Large intestine (tissue), 3 donors: Measurements from ENCODE around the gene PELI1. TPM values are rescaled to one million over a fixed set of nuclear protein-coding genes. Genes with fewer than 3 reads are reported as not detected.

Experiments
- DNase-seq, 2 donors: peaks; one replicate each; pipeline versions ENCODE4 v3.0.0 to v3.0.0-alpha.2; 2013
- H3K27ac ChIP-seq: one replicate; pipeline ENCODE4 v1.5.1; 2013; ENCODE audit warnings: low read length
- H3K27me3 ChIP-seq: 2 replicates; pipeline ENCODE4 v1.6.1; 2013; ENCODE audit warnings: low read length; ENCODE audit not compliant: control insufficient read depth, insufficient read depth
- H3K36me3 ChIP-seq: 2 replicates; pipeline ENCODE4 v1.6.1; 2013; ENCODE audit warnings: low read length; ENCODE audit not compliant: control insufficient read depth, insufficient read depth
- H3K4me1 ChIP-seq: one replicate; pipeline ENCODE4 v1.6.1; 2013; ENCODE audit warnings: low read length; ENCODE audit not compliant: control insufficient read depth, insufficient read depth
- H3K4me3 ChIP-seq: one replicate; pipeline ENCODE4 v1.5.1; 2013; ENCODE audit warnings: low read length
- H3K9me3 ChIP-seq: one replicate; pipeline ENCODE4 v1.6.1; 2013; ENCODE audit warnings: mild to moderate bottlenecking, low read depth, low read length, moderate library complexity; ENCODE audit not compliant: control insufficient read depth
- WGBS: methylation state at CpG from one replicate; pipeline ENCODE4 v1.1.5; 2013; ENCODE audit warnings: low lambda C conversion rate; ENCODE audit not compliant: insufficient coverage; 5-methylcytosine and 5-hydroxymethylcytosine counted together
- polyA plus RNA-seq: library from polyadenylated mRNA; unstranded; fragments of 120-200 nt; gene quantifications from one replicate; pipeline ENCODE4 v1.2.1, GENCODE V29; 2013

PELI1 gene
- polyA plus RNA-seq, 1 donor: 30.6 TPM

DNA sequence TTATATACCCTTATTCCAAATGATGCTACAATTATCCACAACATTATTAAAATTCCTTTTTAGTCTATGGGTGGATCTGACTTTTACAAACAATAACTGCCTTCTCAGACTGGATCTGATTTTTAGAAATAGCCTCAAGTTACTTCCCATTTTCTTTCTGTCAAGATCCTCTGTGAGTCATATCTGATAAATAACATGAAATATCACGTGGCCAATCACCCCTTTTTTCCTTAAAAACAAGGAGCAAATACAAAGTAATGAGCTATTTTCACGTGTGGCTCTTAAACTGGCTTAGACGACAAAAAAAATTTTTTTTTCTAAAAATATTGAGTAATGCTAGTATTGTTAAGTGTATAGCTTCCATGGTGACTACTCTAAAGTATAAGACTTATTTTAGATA, 6.7 kb downstream of the PELI1 start:
- H3K4me1 ChIP-seq: peaks cover 9% of the 10 kb centered on the region
- DNase-seq: no peak
- H3K4me3 ChIP-seq: no peak overlapping the region
- 83% methylated on average over 2 of the region's 3 CpGs for WGBS
- no peak overlapping the region for H3K27ac ChIP-seq
- no peaks in the 10 kb centered on the region for H3K27me3 ChIP-seq
- H3K9me3 ChIP-seq: no peaks in the 10 kb centered on the region
- peaks cover 6% of the 10 kb centered on the region for H3K36me3 ChIP-seq

- Histone ChIP-seq H3K27ac (no peak overlapping the region), H3K9me3 (no peaks in the 10 kb centered on the region), H3K4me1 (peaks cover 2% of the 10 kb centered on the region), H3K27me3 (no peaks in the 10 kb centered on the region), H3K36me3 (peaks cover 6% of the 10 kb centered on the region), H3K4me3 (no peak overlapping the region)
- no peak for DNase-seq
- WGBS: no CpG with 5 or more reads among the region's 1 CpG
Measured at GRCh38 chr2:64135421-64135820, 8.8 kb downstream of the PELI1 start.

GRCh38 chr2:64134813-64135212, 9.4 kb downstream of the PELI1 start:
- Histone ChIP-seq H3K9me3 (no peaks in the 10 kb centered on the region), H3K4me3 (no peak overlapping the region), H3K4me1 (peaks cover 4% of the 10 kb centered on the region), H3K27me3 (no peaks in the 10 kb centered on the region), H3K36me3 (peaks cover 6% of the 10 kb centered on the region), H3K27ac (no peak overlapping the region)
- no peak for DNase-seq

- no peak overlapping the region for H3K27ac ChIP-seq
- DNase-seq: no peak
- H3K4me3 ChIP-seq: no peak overlapping the region
- peaks cover 8% of the 10 kb centered on the region for H3K4me1 ChIP-seq
- H3K36me3 ChIP-seq: peaks cover 6% of the 10 kb centered on the region
- H3K27me3 ChIP-seq: no peaks in the 10 kb centered on the region
- H3K9me3 ChIP-seq: no peaks in the 10 kb centered on the region
Measured at GRCh38 chr2:64133828-64134227, 10.4 kb downstream of the PELI1 start.

DNA sequence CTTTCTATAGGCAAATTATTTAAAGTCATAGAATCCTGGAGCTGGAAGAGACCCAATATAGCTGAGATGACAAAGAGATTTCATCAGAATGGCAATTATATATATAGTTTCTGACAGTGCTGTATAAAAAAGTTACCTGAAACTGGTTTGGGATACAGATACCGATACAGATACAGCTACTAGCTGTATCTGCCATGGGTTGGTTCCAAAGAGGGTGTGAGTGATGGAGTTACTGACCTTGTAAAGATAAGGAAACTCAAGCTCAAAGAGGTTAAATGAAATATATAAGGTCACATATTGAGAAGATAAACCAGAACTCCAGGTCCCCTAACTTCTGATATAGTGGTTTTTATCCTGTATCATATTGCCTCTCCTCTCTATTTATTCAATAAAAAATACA, 10.9 kb downstream of the PELI1 start:
- H3K9me3 ChIP-seq: no peaks in the 10 kb centered on the region
- peaks cover 9% of the 10 kb centered on the region for H3K4me1 ChIP-seq
- WGBS: no CpG with 5 or more reads among the region's 1 CpG
- DNase-seq: no peak
- H3K27ac ChIP-seq: no peak overlapping the region
- peaks cover 5% of the 10 kb centered on the region for H3K36me3 ChIP-seq
- no peaks in the 10 kb centered on the region for H3K27me3 ChIP-seq
- no peak overlapping the region for H3K4me3 ChIP-seq

DNA sequence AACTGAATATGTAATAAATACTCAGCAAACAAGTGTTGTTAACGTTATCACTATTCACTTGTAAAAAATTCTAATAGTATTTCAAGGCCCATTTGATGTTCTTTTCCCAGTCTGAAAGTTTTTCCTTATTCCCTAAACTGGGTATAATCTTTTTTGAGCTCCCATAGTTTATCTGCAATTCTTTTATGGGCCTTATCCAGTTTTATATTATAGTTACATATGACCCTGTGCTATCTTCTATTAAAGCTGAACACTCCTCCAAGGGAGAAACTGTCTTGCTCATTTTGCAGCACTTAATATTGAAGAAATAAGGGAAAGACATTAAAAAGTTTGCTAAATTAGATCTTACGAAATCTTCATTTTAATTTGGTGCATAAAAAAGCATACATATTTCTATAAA, 13.9 kb downstream of the PELI1 start:
- Histone ChIP-seq H3K27ac (no peak overlapping the region), H3K4me3 (no peak overlapping the region), H3K36me3 (no peaks in the 10 kb centered on the region), H3K27me3 (no peaks in the 10 kb centered on the region), H3K4me1 (peaks cover 28% of the 10 kb centered on the region), H3K9me3 (no peaks in the 10 kb centered on the region)
- 100% methylated on average over 1 of the region's 2 CpGs for WGBS
- DNase-seq: no peak

GRCh38 chr2:64128943-64129391, 15.3 kb downstream of the PELI1 start:
- Histone ChIP-seq H3K9me3 (no peaks in the 10 kb centered on the region), H3K4me3 (no peak overlapping the region), H3K27ac (no peak overlapping the region), H3K27me3 (no peaks in the 10 kb centered on the region), H3K4me1 (peaks cover 36% of the 10 kb centered on the region), H3K36me3 (no peaks in the 10 kb centered on the region)
- no peak for DNase-seq

- 100% methylated on average over 1 of the region's 1 CpG for WGBS
- no peaks in the 10 kb centered on the region for H3K9me3 ChIP-seq
- no peaks in the 10 kb centered on the region for H3K36me3 ChIP-seq
- peaks cover 39% of the 10 kb centered on the region for H3K4me1 ChIP-seq
- H3K27ac ChIP-seq: no peak overlapping the region
- H3K27me3 ChIP-seq: no peaks in the 10 kb centered on the region
- H3K4me3 ChIP-seq: no peak overlapping the region
- DNase-seq: no peak
Measured at GRCh38 chr2:64128406-64128805, 15.8 kb downstream of the PELI1 start.

DNA sequence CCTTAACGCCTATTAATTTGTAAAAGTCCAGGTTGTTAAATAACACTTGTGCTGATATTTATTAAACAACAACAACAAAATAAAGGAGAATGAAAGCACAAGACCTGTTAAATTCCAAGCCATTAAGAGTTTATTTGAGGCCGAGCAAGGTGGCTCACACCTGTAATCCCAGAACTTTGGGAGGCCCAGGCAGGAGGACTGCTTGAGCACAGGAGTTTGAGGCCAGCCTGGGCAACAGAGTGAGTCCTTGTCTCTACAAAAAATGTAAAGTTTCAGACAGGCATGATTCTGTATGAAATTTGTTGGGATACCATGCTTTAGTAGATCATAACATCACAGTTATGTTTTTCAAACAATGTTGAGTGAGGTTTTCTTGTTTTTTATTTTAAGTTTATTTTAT, 17.1 kb downstream of the PELI1 start:
- Histone ChIP-seq H3K9me3 (no peaks in the 10 kb centered on the region), H3K27me3 (no peaks in the 10 kb centered on the region), H3K27ac (peak overlapping the region; percentile 35), H3K4me1 (peaks cover 50% of the 10 kb centered on the region), H3K36me3 (no peaks in the 10 kb centered on the region), H3K4me3 (no peak overlapping the region)
- no peak for DNase-seq
- 67% methylated on average over 1 of the region's 2 CpGs for WGBS

GRCh38 chr2:64126601-64127000, 17.6 kb downstream of the PELI1 start:
- 24% methylated on average over 3 of the region's 3 CpGs for WGBS
- H3K4me1 ChIP-seq: peaks cover 50% of the 10 kb centered on the region
- no peaks in the 10 kb centered on the region for H3K27me3 ChIP-seq
- H3K27ac ChIP-seq: peak overlapping the region; percentile 35
- no peaks in the 10 kb centered on the region for H3K36me3 ChIP-seq
- no peaks in the 10 kb centered on the region for H3K9me3 ChIP-seq
- DNase-seq: peak in 1 of 2 donors; percentile 67
- H3K4me3 ChIP-seq: no peak overlapping the region

GRCh38 chr2:64124571-64124970, 19.6 kb downstream of the PELI1 start:
- Histone ChIP-seq H3K9me3 (no peaks in the 10 kb centered on the region), H3K27me3 (no peaks in the 10 kb centered on the region), H3K4me3 (no peak overlapping the region), H3K36me3 (no peaks in the 10 kb centered on the region), H3K4me1 (peaks cover 55% of the 10 kb centered on the region), H3K27ac (peak overlapping the region; percentile 59)
- no peak for DNase-seq
